Endometrial microvascular endothelial cells (primary cell): ENCODE results near the gene BIVM. TPM values are rescaled to one million over a fixed set of nuclear protein-coding genes. Genes with fewer than 3 reads are reported as not detected.
"Not testable (repeated sequence)": the region's sequence is repeated elsewhere in the genome, so short reads cannot be mapped to it uniquely, and the experiment has no call there.

Experiments used
- in situ Hi-C: cut with HindIII; loops from 2 replicates; pipeline ENCODE4 v1.10.0; 2017; ENCODE audit warnings: low sequenced_read_pairs, low pct_unique_long_range_greater_than_20kb; ENCODE audit errors: inconsistent ontology term
- total RNA-seq: library from RNA; depleted of rRNA; stranded (reverse); fragments of >200 nt; gene quantifications from one replicate; pipeline ENCODE4 v1.2.3, GENCODE V29; 2015; ENCODE audit errors: inconsistent ontology term

The BIVM gene
- total RNA-seq, 1 donor from 2014 or later: 23.8 TPM

DNA sequence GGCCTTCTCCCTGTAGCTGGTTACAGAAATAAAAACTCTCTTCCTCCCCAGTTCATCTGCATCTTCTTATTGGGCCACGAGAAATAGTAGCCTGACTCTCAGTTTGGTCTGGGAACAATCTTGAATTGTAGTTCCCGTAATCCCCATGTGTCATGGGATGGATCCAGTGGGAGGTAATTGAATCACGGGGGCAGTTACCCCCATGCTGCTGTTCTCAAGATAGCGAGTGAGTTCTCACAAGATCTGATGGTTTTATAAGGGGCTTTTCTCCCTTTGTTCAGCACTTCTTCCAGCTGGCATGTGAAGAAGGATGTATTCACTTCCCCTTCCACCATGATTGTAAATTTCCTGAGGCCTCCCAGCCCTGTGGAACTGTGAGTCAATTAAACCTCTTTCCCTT is 18.3 kb upstream of the BIVM start:
- in situ Hi-C loops: not testable (repeated sequence)

DNA sequence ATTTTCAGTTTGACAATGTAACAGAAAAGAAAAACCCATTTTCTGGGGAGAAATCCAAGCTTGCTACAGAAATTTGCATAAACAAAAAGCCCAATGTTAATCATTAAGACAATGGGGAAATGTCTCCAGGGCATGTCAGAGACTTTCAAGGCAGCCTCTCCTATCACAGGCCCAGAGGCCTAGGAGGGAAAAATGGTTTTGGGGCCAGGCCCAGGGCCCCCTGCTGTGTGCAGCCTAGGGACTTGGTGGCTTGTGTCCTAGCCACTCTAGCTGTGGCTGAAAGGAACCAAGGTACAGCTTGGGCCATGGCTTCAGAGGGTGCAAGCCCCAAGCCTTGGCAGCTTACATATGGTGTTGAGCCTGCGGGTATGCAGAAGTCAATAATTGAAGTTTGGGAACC is 17.3 kb upstream of the BIVM start:
- in situ Hi-C loops: no loop called here

DNA sequence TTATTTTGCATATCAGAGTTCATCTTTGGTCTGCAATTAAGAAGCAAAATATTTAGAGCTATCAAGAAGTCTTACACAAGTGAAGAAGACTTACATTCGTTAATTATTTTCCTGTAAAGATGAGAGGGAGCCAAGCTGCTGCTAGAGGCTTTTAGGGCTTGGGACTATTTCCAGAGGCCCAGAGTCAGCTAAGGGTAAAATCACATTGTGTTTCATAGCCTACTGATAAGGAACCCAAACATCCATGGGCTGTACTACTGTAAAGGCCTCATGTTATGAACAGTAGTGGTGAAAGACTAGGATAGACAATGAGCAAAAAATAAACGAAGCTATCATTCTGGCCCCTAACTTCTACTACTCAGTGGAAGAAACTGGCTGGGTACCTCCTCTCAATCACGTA is 14.4 kb upstream of the BIVM start:
- in situ Hi-C loops: no loop called here

DNA sequence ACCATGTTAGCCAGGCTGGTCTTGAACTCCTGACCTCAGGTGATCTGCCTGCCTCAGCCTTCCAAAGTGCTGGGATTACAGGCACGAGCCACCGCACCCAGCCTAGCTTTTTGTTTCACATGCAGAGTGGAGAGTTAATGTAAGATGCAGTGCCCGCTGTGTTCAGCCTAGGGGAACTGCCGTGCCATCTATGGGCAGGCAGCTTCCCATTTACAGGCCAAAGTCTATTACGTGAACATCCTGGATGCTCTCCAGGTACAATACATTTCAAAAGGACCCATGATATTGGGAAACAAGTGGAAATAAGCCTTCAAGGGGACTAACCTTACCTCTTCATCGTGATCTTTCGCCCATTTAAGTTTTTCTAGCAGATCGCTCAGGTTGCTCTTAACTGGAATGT is 10.2 kb upstream of the BIVM start:
- in situ Hi-C loops: no loop called here

DNA sequence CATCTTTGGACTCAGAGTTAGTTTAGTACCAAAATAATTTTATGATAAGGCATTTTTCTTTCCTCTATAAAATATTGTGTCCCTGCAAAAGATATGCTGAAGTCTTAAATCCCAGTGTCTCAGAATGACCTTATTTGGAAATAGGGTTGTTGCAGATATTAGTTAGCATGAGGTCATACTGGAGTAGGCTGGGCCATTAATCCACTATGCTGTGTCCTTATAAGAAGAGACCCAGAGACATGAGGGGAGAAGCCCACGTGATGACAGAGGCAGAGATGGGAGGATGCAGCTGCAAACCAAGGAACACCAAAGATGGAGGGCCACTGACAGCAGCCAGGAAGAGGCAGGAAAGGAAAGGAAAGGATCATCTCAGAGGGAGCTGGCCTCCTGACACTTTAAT is 6.5 kb upstream of the BIVM start:
- in situ Hi-C loops: no loop called here

DNA sequence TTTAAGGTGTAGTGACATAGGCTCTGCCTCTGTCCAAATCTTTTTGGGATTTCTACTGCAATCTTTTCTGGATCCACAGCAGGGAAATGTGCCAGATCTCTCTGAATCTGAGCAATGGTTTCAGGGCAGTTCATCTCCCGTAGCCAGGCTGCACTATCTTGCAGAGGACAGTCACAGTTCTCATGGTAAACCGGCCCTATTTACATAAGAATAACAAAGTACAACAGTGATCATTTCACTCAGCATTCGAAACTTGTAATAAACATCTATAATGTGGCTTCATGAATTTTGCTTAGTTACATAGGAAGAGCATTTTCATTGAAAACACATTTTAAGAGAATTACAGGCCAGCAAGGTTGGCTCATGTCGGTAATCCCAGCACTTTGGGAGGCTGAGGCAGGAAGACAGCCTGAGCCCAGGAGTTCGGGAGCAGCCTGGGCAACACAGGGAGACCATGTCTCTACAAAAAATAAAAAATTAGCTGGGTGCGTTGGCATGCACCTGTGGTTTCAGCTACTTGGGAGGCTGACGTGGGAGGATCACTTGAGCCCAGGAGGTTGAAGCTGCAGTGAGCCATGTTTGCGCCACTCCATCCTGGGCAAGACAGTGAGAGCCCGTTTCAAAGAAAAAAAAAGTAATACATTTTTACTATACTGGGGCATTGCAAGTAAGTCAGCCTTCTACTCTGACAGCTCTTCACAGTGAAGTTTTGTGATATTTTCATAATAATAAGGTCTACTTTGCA is 5.1 kb upstream of the BIVM start:
- in situ Hi-C loops: no loop called here

DNA sequence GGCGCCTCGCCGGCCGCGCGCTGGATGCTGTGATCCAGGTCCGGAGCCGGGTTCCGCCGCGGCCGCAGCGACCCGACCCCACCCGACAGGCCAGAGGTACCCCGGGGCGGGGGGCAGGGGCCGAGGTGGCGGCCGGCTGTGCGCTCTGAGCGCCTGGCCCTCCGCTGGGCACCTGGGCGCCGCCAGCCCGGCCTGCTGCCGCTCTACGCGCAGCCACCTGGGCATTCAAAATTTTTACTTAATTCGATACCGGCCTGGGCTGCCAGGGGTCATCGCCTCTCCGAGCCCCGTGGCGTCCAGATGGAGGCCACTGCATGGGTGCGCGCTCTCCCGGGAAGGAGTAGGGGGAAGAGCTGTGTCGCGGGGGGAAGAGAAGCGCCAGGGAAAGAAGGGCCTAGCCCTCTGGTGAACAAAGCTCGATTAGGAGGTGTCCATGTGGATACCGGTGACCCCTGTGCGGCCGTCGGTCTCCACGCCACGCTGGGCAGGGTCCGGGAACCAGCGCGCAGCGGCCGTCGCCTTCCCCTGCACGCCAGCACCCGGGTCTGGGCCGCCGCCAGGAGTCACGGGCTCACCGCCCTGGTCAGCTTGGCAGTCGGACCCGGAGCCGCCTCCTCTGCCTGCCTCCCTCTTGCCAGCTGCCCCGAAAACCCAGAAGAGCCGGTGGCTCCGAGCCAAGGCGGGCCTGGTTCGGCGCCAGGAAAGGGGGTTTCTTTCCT is 666 bp downstream of the BIVM start:
- in situ Hi-C loops: no loop called here

DNA sequence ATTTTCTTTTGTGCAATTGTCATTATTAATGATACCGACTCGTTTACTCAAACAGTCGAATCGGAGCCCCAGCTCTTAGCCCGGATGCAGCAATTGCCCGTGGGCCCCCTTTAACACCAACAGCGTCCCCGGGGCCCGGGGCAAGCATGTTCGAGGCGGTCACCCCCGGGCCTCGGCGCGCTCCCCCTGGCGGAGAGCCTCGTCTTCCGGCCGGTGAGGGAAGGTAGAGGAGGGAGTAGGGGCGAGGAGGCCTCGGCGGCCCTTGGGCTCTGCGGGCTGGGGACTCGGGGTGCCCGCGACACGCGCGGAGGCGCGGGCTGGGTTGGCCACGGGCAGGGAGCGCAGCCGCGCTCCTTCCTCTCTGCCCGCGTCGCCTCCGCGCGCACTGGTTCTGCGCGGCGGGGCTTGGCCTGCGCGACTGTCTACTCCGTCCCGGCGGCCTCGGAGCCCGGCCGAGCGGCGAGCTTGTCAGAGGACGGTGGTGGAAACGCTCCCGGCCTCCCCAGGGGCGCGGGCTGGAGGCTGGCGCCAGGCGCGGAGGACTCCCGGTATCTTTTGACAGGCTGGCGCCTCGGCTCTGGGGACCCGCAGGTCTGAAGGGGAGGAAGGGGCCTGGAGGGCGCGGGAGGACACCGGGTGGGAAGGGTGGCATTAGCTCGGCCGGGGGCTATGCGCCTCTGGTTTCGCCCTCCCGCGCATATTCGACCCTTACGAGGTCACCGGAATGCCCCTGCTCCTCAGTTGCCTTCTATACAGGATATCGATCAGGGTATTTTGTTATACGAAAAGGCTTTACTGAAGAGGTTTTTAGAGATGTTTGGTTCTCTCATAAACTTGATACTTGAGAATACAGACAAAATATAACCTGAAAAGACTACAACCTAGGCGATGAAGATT is 1.5 kb downstream of the BIVM start:
- in situ Hi-C loops: no loop called here

DNA sequence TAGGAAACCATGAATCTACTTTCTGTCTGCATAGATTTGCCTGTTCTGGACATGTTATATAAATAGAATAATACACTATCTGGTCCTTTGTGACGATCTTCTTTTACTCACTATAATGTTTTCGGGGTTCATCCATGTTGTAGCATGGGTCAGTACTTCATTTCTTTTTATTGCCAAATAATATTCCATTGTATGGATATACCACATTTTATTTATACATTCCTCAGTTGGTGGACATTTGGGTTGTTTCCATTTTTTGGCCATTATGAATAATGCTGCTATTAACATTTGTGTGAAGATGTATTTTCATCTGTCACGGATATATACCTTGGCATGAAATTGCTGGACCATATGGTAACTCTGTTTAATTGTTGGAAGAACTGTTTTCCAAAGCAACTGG is 6.8 kb downstream of the BIVM start:
- in situ Hi-C loops: no loop called here

DNA sequence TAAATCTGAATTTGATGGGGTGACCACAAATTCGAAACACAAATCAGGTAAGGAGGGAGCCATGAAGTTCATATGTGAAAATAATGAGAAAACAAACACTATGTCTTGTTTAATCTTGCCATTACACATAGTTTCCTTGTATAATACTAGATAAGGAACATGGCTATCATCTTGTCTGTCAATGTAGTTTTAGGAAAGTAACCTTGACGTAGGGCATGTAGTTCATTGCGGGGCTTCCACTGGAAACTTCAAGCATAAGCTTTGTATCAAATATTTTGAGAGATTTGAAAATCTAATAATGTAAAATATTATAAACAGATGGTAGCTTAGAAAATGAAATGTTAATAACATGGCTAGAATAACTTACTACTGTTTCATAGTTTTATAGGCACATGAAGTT is 8.8 kb downstream of the BIVM start:
- in situ Hi-C loops: no loop called here

DNA sequence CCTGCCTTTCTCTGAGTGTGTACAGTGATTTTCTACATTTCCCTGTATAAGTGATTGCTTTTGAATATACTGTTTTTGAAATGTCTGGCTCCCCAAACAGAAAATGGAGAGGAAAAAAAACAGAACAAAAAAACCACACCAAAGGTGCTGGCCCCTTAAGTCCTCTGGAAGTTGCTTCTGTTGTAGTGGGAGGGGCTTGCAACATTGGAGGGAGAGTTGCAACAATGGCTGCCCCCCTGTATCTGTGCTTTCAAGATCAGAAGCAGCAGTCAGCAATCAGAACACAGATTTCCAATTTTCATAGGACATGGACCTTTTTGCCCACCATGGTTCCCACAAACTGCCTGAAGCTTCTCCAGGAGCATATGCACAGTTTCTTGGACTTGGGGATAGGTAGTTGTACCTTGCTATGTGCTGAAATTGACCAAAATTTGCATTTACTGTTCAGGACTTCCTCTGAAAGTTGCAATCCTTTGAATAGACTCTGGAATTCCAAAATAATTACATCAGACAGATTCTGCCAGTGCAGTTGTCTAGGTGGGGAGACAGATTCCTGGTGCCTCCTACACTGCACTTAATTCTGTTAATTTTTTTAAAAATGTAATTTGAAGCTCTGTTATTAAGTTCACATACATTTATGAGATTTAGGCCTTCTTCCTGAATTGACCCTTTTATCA is 13.8 kb downstream of the BIVM start:
- in situ Hi-C loops: no loop called here

DNA sequence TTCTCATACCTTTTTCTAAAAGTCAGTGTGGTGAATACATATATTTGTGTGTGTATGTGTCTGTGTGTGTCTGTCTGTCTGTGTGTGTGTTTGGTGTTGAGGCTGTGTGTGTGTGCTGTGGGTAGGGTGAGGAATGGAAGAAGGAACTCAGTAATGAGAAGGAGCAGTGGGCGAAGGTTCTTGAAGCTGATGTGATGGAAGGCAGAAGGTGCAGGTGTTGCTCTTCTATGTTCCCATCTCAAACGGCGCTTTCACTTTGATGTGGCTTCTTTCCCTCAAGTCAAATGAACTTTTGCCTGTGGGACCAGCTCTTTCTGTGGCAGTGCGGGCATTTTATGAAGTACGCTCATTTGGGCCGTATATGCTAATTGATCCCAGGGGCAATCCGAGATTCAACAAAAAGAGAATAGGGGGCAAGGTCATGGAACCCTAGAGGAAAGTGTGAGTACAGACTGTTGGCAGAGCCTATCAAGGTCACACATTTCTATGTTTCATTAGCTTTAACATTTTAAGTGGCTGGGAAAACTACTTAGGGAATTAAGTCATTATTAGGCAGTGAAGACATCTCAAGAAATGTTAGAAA is 15.2 kb downstream of the BIVM start:
- in situ Hi-C loops: no loop called here

DNA sequence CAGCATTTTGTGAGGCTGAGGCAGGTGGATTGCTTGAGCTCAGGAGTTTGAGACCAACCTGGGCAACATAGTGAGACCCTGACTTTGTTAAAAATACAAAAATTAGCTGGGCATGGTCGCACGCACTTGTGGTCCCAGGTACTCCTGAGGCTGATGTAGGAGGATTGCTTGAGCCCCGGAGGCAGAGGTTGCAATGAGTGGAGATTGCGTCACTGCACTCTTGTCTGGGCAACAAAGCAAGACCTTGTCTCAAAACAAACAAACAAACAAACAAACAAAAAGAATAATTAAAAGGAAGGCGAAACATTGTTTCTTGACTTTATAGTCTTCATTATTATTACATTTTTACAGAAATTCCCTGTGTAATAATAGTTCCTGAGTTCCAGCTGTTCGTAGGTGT is 15.9 kb downstream of the BIVM start:
- in situ Hi-C loops: no loop called here

DNA sequence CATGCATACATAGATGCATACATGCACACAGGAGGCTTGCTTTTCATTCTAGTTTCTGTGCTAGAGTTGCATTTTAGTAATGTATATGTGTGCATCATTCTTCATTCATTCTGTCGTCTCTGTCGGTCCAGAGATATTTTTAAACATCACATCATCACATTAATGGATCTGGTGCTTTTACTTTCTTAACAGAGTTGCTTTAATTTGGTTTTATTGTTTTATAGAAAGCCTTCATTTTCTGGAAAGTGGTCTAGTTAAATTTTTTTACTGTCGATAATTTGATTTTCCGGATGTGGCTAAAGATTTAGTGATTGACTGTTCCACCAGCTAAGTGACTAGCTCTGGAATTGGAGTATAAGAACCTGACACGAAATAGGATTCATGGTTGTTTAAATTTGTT is 16.9 kb downstream of the BIVM start:
- in situ Hi-C loops: no loop called here

DNA sequence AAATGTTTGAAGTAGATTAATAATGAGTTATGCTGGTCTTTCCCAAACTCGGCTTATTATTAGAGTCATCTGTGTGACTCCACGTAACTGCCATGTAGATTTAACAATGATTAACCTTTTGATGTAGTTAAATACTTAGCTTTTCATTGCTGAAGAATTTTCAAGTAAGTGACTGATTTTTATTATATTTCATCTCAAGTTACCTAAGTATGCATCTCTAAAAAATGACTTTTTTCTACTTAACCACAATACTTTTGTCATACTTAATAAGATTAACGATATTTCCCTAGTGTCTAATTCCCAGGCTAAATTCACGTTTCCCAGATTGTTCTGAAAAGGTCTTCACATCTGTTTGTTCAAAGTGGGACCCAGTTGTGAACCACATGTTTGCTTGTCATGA is 17.8 kb downstream of the BIVM start:
- in situ Hi-C loops: no loop called here

DNA sequence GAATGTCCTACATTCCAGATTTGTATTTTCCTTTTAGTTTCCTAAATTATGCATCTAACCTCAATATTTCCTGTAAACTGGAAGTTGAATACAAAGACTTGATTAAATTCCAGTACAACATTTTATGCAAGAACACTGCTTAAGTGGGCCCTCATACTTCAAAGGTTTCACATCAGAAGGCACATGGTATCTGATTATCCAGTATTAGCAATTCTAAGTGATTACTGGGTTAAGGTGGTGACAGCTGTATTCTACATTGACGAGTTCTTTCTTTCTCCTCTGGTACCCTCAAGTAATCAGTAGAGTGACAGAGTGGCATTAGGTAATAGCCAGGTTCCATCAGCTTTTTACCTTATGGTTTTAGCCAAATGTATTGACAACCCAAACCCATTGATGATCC is 18.3 kb downstream of the BIVM start:
- in situ Hi-C loops: no loop called here

DNA sequence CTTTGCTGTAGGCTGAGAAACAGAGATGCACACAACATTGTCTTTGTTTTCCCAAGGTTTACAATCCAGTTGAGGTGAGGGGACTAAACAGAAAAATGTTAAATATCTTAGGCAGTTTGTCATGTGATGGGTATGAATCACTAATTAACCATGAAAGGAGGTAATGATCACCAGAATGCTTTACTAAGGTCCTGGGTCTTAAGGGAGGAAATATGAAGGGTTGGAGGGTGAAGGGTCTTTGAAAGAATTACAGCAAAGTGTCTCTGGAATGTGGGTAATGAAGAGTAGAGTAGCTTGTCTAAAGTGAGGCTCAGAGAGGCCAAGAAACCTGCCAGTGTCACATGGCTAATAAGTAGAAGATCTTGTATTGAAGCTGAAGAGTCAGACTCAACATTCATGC is 19.0 kb downstream of the BIVM start:
- in situ Hi-C loops: no loop called here

DNA sequence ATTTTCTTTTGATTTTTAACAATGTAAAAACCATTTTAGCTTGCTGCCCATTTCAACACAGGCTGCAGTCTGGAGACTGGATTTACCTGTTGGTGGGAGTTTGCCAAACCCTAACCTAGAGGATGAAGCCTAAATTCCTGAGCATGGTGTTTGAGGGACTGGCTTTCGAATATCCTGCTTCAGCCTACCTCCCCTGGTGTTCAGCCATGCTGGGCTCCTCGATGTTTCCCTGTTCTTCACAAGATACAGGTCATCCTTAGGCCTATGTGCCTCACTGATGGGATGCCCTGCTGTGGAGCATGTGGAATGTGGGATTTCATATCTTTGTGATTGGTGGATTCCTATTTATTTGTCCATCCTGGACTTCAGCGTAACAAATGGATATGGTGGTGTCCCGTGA is 26.5 kb downstream of the BIVM start:
- in situ Hi-C loops: no loop called here
